HFFc6 (cell line): ENCODE measurements around the gene ANKRD36B. TPM values are rescaled to one million over a fixed set of nuclear protein-coding genes. Genes with fewer than 3 reads are reported as not detected.
A peak's percentile ranks its signal among the peaks of the same experiment; 100 is the strongest.
"Not testable (repeated sequence)": the region's sequence is repeated elsewhere in the genome, so short reads cannot be mapped to it uniquely, and the experiment has no call there.

Experiments used
- DNase-seq: peaks from one replicate; pipeline ENCODE4 v3.0.0-alpha.2; 2018
- H3K27ac Mint-ChIP-seq: 2 replicates; pipeline ENCODE4 v1.8.0; 2020; ENCODE audit warnings: mild to moderate bottlenecking, mixed read lengths
- H3K27me3 Mint-ChIP-seq: 2 replicates; pipeline ENCODE4 v1.8.0; 2021; ENCODE audit warnings: mild to moderate bottlenecking, moderate library complexity, mixed read lengths; ENCODE audit not compliant: insufficient read depth
- H3K36me3 Mint-ChIP-seq: 2 replicates; pipeline ENCODE4 v1.8.0; 2021; ENCODE audit warnings: low read depth, mixed read lengths
- H3K4me1 Mint-ChIP-seq: 2 replicates; pipeline ENCODE4 v1.8.0; 2020; ENCODE audit warnings: low read depth, mixed read lengths
- H3K4me3 Mint-ChIP-seq: 2 replicates; pipeline ENCODE4 v1.8.0; 2020; ENCODE audit warnings: mild to moderate bottlenecking, moderate library complexity, mixed read lengths
- H3K9me3 Mint-ChIP-seq: 2 replicates; pipeline ENCODE4 v1.8.0; 2020; ENCODE audit warnings: mild to moderate bottlenecking, mixed read lengths
- total RNA-seq, 6 experiments: library from RNA; stranded (reverse); fragmentation: NEBNext Ultra II Directional; extraction: Animal tissue kit (Norgen Biotek cat#: 25700); gene quantifications; 2 replicates in 1 of 6; 3 replicates in 5 of 6; pipeline ENCODE4 v1.2.3, GENCODE V29; 2021
- TF ChIP-seq, protein P1 (sequence below): fragments of 200-600 bp; sonication (generic); IDR thresholded peaks from 2 replicates; pipeline ENCODE4 v1.5.0; 2021; ENCODE audit warnings: antibody characterized with exemption, mild to moderate bottlenecking

Gene ANKRD36B
- total RNA-seq, 6 experiments from 2014 or later: 3.6 to 5.4 (median 4.3) TPM

DNA sequence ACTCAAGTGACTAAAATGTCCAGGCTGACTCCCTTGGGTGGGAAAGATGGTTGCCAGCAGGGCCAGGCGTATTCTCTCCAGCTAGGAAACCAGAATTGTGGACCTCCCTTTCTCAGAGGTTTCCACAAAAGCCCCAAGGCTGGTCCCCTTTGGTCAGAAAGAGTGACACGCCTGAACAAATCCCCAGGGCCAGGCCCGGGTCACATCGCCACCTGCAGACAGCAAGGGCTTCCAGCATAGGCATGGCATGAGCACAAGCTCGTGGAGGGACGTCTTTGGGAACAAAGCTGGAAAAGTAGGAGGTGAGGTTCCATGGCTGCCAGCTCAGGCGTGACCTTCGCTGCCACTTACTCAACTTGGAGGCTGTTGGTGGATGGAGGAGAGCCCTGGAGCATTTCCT lies 15.4 kb upstream of the ANKRD36B start:
- H3K36me3 Mint-ChIP-seq, H3K4me1 Mint-ChIP-seq, H3K27ac Mint-ChIP-seq, H3K9me3 Mint-ChIP-seq, DNase-seq, H3K4me3 Mint-ChIP-seq: not testable (repeated sequence)
- peaks cover 10% of the 10 kb centered on the region for H3K27me3 Mint-ChIP-seq

DNA sequence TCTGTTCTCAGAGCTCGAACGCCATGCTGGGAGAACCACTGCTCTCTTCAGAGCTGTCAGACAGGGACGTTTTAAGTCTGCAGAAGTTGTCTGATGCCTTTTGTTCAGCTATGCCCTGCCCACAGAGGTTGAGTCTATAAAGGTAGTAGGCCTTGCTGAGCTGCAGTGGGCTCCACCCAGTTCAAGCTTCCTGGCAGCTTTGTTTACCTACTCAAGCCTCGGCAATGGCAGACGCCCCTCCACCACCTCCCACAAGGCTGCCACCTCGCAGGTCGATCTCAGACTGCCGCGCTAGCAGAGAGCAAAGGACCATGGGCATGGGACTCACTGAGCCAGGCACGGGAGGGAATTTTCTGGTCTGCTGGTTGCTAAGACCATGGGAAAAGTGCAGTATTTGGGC lies 11.9 kb upstream of the ANKRD36B start:
- not testable (repeated sequence) for H3K4me1 Mint-ChIP-seq, DNase-seq, H3K4me3 Mint-ChIP-seq, H3K27ac Mint-ChIP-seq, H3K9me3 Mint-ChIP-seq, H3K36me3 Mint-ChIP-seq
- peaks cover 20% of the 10 kb centered on the region for H3K27me3 Mint-ChIP-seq

DNA sequence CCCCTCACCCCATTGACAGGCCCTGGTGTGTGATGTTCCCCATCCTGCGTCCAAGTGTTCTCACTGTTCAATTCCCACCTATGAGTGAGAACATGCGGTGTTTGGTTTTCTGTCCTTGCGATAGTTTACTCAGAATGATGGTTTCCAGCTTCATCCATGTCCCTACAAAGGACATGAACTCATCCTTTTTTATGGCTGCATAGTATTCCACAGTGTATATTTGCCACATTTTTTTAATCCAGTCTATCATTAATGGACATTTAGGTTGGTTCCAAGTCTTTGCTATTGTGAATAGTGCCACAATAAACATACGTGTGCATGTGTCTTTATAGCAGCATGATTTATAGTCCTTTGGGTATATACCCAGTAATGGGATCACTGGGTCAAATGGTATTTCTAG lies 6.5 kb upstream of the ANKRD36B start:
- H3K9me3 Mint-ChIP-seq, H3K27ac Mint-ChIP-seq, H3K36me3 Mint-ChIP-seq, DNase-seq, H3K4me1 Mint-ChIP-seq, H3K4me3 Mint-ChIP-seq: not testable (repeated sequence)
- peaks cover 31% of the 10 kb centered on the region for H3K27me3 Mint-ChIP-seq

DNA sequence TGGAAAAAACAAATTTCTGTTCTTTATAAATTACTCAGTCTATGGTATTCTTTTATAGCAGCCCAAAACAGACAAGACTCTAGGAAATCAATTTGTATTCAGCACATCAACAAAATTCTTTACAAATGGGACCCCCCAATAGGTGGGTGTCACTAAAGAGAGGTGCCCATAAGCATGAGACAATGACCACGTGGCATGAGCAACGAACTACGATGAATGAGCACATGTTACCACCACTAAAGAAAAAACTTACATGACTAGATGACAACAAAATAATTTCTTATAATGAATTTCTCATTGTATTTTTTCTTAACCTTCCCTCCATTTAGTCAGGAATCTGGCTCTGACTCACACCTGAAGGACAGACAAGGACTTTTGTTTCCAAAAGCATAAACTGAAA lies 3.8 kb upstream of the ANKRD36B start:
- H3K4me3 Mint-ChIP-seq, DNase-seq, H3K4me1 Mint-ChIP-seq, H3K9me3 Mint-ChIP-seq, H3K36me3 Mint-ChIP-seq, H3K27ac Mint-ChIP-seq: not testable (repeated sequence)
- H3K27me3 Mint-ChIP-seq: peaks cover 21% of the 10 kb centered on the region

DNA sequence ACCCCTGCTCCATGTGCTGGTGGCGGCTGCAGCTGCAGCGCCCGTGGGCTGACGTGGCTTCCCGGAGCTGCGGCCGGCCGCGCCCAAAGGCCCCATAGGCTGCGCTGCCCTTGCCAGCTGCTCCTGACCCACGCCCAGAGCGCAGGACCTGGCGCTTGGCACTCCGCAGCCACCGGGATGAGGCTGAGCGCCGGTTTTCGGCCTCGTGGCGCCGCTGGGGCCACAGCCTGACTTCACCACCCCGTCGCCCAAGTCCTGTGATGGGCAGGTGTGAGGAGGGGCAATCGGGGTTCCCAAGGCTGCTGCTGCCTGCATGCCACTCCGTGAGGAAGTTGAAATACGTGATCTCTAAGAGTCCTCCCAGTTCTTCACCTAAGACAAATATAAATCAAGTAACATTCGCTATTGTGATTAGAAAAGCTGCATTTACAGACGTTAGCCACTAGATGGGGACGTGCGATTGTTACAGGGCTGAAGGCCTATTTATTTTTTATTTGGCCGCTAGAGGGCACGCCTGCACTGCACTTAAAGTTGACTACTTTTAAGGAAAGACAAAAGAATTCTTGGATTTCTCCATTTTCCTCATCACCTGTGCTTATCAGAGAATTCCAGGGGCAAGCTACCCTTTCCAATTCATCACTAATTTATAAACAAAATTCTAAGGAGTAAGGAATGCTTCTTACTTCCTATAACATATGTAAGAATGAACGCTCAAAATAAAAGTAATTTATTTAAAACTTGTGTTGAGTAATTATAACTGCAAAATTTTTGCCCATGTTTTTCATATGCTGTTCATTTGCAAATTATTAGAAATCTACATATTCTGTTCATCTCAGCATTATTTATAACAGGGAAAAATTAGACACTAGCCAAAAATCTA lies 1.1 kb upstream of the ANKRD36B start:
- H3K36me3 Mint-ChIP-seq, H3K9me3 Mint-ChIP-seq, H3K4me1 Mint-ChIP-seq: not testable (repeated sequence)
- TF ChIP-seq, protein P1, sequence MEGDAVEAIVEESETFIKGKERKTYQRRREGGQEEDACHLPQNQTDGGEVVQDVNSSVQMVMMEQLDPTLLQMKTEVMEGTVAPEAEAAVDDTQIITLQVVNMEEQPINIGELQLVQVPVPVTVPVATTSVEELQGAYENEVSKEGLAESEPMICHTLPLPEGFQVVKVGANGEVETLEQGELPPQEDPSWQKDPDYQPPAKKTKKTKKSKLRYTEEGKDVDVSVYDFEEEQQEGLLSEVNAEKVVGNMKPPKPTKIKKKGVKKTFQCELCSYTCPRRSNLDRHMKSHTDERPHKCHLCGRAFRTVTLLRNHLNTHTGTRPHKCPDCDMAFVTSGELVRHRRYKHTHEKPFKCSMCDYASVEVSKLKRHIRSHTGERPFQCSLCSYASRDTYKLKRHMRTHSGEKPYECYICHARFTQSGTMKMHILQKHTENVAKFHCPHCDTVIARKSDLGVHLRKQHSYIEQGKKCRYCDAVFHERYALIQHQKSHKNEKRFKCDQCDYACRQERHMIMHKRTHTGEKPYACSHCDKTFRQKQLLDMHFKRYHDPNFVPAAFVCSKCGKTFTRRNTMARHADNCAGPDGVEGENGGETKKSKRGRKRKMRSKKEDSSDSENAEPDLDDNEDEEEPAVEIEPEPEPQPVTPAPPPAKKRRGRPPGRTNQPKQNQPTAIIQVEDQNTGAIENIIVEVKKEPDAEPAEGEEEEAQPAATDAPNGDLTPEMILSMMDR: peak; percentile 98
- Mint-ChIP-seq H3K27ac (peak overlapping the region; percentile 90), H3K27me3 (peaks cover 15% of the 10 kb centered on the region), H3K4me3 (peak overlapping the region; percentile 86)
- DNase-seq: peak; percentile 75

DNA sequence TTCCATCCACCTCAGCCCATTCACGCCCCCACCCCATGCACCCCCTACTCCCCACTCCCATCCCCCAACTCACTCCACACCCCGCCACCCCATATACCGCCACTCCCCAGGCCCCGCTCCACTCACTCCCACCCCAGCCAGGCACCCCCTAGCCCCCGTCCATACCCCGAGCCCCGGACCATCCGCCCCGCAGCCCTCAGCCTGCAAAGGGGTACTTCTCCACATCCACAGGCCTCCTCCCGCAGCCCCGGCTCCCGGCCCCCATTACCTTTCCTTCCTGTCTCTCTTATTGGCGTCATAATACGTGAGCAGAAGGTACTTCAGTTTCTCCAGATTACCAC lies 450 bp downstream of the ANKRD36B start:
- not testable (repeated sequence) for DNase-seq, H3K9me3 Mint-ChIP-seq, H3K36me3 Mint-ChIP-seq, H3K4me1 Mint-ChIP-seq
- Mint-ChIP-seq H3K27ac (peak overlapping the region; percentile 87), H3K4me3 (peak overlapping the region; percentile 98), H3K27me3 (peaks cover 15% of the 10 kb centered on the region)

DNA sequence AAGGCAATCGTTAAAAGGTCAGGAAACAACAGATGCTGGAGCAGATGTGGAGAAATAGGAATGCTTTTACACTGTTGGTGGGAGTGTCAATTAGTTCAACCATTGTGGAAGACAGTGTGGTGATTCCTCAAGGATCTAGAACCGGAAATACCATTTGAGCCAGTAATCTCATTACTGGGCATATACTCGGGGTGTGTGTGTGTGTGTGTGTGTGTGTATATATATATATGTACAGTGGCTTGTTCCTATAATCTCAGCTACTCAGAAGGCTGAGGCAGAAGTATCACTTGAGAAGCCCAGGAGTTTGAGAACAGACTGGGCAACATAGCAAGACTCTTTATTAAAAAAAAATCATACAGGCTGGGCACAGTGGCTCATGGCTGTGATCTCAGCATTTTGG lies 24.0 kb downstream of the ANKRD36B start:
- not testable (repeated sequence) for H3K36me3 Mint-ChIP-seq, DNase-seq, H3K27ac Mint-ChIP-seq, H3K4me3 Mint-ChIP-seq, H3K27me3 Mint-ChIP-seq, H3K4me1 Mint-ChIP-seq, H3K9me3 Mint-ChIP-seq

DNA sequence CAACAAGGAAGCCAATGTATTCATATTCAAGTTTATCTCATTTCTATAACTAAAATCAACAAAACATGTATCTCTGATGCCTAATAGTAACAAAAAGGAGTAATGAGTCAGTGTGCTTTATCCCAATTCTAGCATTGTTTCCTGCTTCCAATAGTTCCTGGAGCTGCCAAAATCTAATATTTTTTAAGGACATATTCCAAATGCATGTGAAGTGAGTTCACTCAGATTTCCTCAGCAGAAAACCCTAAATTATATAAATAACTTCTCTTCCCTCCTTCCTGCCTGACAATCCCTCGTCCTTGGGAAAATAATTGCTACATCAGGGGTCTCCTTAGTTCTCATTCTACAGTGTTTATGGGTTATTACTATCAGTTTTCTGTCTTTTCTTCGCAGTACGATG lies 37.3 kb downstream of the ANKRD36B start:
- H3K4me1 Mint-ChIP-seq: peaks cover 29% of the 10 kb centered on the region

DNA sequence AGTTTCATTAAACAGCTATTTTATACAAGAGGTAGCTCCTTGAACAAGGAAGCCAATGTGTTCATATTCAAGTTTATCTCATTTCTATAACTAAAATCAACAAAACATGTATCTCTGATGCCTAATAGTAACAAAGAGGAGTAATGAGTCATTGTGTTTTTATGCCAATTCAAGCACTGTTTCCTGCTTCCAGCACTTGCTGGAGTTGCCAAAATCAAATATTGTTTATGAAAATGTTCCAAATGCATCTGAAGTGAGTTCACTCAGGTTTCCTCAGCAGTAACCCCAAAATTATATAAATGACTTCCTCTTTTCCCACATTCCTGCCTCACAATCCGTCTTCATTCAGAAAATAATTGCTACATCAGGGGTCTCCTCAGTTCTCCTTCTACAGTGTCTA lies 39.2 kb downstream of the ANKRD36B start:
- peak; percentile 18 for DNase-seq
- Mint-ChIP-seq H3K27ac (peak overlapping the region; percentile 58), H3K36me3 (peaks cover 18% of the 10 kb centered on the region; the same call in 1 of the 2 replicates)

More for the DNA sequence above, 37.3 kb downstream of the ANKRD36B start:
- not testable (repeated sequence) for H3K27me3 Mint-ChIP-seq, H3K27ac Mint-ChIP-seq, H3K4me3 Mint-ChIP-seq, DNase-seq, H3K9me3 Mint-ChIP-seq
- H3K36me3 Mint-ChIP-seq: peaks cover 26% of the 10 kb centered on the region

DNA sequence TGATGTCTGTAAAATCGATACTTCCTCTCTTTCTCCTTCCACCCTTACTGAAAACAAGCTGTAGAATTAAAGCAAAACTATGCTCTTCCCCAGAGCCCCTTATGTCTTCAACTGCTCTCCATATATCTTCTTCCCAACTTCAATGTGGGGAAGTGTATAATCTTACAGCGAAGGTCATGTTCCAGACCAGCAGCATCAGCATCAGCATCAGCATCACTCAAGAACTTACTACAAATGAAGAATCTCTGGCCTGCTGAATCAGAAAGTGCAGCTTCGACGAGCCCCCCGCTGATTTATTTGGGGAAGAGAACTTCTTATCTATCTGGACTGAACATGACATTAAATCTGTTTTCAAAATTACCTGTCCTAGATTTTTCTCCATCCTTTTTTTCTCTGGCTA lies 40.6 kb downstream of the ANKRD36B start:
- DNase-seq, H3K27ac Mint-ChIP-seq, H3K27me3 Mint-ChIP-seq, H3K9me3 Mint-ChIP-seq, H3K4me3 Mint-ChIP-seq: not testable (repeated sequence)
- H3K36me3 Mint-ChIP-seq: peaks cover 13% of the 10 kb centered on the region; the same call in 1 of the 2 replicates
- peaks cover 39% of the 10 kb centered on the region for H3K4me1 Mint-ChIP-seq

More for the DNA sequence above, 39.2 kb downstream of the ANKRD36B start:
- H3K4me3 Mint-ChIP-seq, H3K27me3 Mint-ChIP-seq, H3K9me3 Mint-ChIP-seq: not testable (repeated sequence)
- peaks cover 32% of the 10 kb centered on the region for H3K4me1 Mint-ChIP-seq

DNA sequence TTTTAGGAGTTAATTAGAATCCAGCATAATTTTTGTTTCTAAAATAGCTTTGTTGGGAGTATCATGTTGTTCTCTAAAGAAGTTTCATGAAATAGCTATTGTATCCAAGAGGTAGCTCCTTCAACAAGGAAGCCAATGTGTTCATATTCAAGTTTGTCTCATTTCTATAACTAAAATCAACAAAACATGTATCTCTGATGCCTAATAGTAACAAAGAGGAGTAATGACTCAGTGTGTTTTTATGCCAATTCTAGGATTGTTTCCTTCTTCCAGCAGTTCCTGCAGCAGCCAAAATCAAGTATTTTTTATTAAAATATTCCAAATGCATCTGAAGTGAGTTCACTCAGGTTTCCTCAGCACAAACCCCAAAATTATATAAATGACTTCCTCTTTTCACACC lies 41.1 kb downstream of the ANKRD36B start:
- H3K27me3 Mint-ChIP-seq, H3K27ac Mint-ChIP-seq, H3K4me3 Mint-ChIP-seq, H3K9me3 Mint-ChIP-seq, DNase-seq: not testable (repeated sequence)
- peaks cover 39% of the 10 kb centered on the region for H3K4me1 Mint-ChIP-seq
- H3K36me3 Mint-ChIP-seq: peaks cover 13% of the 10 kb centered on the region; the same call in 1 of the 2 replicates
